GM12872 (cell line): ENCODE data around the gene KCNB1.

Experiments used
- CTCF ChIP-seq: IDR thresholded peaks from 3 replicates; pipeline ENCODE4 v1.5.1; 2011; ENCODE audit warnings: low read depth, mild to moderate bottlenecking, low read length, moderate library complexity; ENCODE audit not compliant: insufficient read depth

The KCNB1 gene

GRCh38 chr20:49408509-49409104 lies 73.9 kb downstream of the KCNB1 start:
- TF ChIP-seq CTCF = no peak

- no peak for TF ChIP-seq CTCF
Observed at GRCh38 chr20:49406666-49407065, 75.8 kb downstream of the KCNB1 start.

GRCh38 chr20:49405696-49406095 lies 76.8 kb downstream of the KCNB1 start:
- no peak for TF ChIP-seq CTCF

- TF ChIP-seq CTCF = no peak
Observed at GRCh38 chr20:49405062-49405683, 77.3 kb downstream of the KCNB1 start.

- TF ChIP-seq CTCF = no peak
Observed at GRCh38 chr20:49404461-49404860, 78.0 kb downstream of the KCNB1 start.

GRCh38 chr20:49403911-49404310 lies 78.6 kb downstream of the KCNB1 start:
- TF ChIP-seq CTCF = no peak

- TF ChIP-seq CTCF = no peak
Observed at GRCh38 chr20:49403012-49403411, 79.5 kb downstream of the KCNB1 start.
